ENCODE measurements around the gene TTLL5.
"Not testable (repeated sequence)": the region's sequence is repeated elsewhere in the genome, so short reads cannot be mapped to it uniquely, and the experiment has no call there.

Gene TTLL5

GRCh38 chr14:75917322-75917945 lies 256.4 kb downstream of the TTLL5 start:
- DNase-seq: no peak

- DNase-seq: no peak
Observed at GRCh38 chr14:75917946-75918335, 256.9 kb downstream of the TTLL5 start.

- not testable (repeated sequence) for DNase-seq
Observed at GRCh38 chr14:75920421-75920820, 259.4 kb downstream of the TTLL5 start.

- not testable (repeated sequence) for DNase-seq
Observed at GRCh38 chr14:75925141-75925840, 264.2 kb downstream of the TTLL5 start.

GRCh38 chr14:75926431-75927115 lies 265.5 kb downstream of the TTLL5 start:
- no peak for DNase-seq

DNA sequence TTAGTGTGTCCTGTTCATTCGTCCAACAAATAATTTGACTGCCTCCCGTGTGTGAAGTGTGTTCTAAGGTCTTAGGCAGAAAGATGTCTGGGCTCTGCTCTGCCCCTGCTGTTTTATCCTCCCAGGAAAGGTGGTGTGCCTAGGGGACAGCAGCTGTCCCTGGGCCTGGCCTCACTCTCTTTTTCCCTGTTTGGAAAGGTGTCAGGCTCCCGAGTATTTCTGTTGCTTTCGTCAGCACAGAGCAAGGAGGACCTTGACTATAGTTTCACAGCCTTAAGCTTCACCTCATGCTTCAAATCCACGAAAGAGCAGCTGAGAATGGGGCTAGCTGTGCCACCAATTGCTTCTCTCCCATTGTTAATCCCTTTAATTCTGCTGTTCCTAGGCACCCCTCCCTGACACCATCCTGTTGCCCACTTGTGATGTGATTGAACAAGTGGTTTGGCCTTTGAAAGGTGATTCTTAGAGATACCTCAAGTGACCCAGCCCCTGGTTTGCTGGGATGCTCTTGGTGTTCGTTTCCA lies 266.6 kb downstream of the TTLL5 start:
- no peak for DNase-seq

GRCh38 chr14:75928690-75929181 lies 267.7 kb downstream of the TTLL5 start:
- no peak for DNase-seq

DNA sequence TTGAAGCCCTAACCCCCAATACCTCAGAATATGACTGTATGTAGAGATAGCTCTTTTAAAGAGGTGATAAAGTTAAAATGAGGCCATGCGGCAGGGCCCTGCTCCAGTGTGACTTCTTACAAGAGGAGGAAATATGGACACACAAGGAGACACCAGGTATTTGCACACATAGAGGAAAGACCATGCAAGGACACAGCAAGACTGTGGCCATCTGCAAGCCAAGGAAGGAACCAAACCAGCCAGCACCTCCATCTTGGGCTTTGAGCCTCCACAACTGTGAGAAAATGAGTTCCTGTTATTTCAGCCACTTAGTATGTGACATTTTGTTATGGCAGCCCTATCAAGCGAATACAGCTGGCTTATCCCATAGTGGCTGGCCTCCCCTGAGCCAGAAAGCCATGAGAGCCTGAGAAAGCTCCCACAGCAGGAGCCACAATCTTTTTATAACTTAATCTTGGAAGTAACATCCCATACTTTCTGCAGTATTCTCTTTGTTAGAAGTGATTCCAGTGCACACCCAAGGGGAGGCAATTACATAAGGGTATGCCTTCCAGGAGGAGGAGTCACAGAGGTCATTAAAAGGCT lies 272.8 kb downstream of the TTLL5 start:
- no peak for DNase-seq

GRCh38 chr14:75934998-75935628 lies 274.1 kb downstream of the TTLL5 start:
- no peak for DNase-seq

GRCh38 chr14:75939200-75939599 lies 278.2 kb downstream of the TTLL5 start:
- DNase-seq: no peak

DNA sequence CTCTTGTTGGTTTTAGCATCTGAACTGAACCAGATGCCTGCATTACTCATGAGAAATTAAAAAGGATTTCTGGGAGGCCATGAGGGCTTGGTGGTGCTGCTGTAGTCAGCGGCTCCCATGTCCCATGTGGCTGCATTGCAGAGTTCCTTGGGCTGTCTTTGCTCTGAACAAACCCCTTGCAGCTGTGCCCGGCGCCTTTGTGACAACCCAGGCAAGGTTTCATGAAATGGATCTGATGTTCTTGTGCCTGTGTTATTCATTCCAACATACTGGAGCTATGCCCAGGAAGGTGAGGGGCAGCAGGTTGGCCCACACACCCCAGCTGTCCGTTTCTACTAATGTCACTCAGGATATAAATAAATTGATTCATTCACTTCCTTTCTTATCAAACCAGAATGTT lies 280.0 kb downstream of the TTLL5 start:
- DNase-seq: no peak

DNA sequence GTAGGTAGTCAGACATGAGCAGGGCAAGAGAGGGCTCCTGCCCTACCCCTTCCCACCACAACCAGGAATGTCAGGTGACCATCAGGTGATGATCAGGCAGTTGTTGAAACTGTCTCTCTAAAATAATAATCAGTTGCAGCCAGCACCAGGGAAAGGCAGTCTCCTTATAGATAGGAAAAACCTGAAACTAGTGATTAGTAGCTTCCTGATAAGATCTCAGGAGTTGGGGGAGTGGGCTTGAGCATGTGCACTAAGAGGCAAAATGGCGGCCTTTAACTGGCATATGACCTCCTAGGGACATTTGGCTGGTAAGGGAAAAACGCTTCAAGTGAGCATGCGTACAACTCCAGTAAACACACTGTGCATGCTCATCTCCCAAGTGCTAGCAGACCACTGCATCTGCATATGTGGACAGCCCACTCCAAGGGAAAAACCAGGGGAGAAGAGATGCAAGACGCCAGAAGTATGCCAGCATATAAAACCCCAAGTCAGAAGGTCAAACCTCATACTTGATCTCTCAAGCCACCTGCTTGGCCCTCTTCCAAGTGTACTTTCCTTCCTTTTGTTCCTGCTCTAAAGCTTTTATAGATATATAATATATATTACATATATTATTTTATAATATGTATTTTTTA lies 283.7 kb downstream of the TTLL5 start:
- no peak for DNase-seq

DNA sequence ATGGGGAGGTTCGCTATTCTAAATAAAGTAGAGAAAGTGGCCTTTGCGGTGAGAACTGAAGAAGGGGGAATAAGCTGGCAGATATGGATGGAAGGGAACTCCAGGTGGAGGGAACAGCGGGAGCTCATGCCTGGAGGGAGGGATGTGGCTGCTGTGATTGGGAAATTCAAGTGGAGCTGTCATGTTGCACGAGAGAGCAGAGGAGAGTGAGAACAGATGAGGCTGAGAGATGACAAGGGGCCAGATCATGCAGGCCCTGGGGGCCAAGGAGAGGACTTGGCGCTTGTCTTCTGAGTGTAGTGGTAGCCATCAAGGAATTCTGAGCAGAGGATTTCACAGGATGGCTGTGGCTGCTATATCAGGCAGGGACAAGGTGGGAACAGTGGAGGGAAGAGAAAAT lies 285.7 kb downstream of the TTLL5 start:
- peak; percentile 62 for DNase-seq

DNA sequence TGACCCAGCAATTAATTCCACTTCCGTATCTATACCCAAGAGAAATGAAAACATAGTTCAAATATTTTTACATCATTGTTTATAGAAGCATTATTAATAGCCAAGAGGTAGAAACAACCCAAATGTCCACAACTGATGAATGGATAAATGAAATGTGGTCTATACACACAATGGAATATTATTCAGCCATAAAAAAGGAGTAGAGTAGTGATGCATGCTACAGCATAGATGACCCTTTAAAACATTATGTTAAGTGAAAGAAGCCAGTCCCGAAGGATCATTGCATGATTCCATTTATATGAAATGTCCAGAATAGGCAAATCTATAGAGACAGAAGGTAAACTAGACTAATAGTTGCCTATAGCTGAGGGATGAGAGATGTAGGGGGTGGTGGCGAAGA lies 291.4 kb downstream of the TTLL5 start:
- DNase-seq: no peak

- peak; percentile 29 for DNase-seq
Observed at GRCh38 chr14:75959031-75959430, 298.0 kb downstream of the TTLL5 start.

DNA sequence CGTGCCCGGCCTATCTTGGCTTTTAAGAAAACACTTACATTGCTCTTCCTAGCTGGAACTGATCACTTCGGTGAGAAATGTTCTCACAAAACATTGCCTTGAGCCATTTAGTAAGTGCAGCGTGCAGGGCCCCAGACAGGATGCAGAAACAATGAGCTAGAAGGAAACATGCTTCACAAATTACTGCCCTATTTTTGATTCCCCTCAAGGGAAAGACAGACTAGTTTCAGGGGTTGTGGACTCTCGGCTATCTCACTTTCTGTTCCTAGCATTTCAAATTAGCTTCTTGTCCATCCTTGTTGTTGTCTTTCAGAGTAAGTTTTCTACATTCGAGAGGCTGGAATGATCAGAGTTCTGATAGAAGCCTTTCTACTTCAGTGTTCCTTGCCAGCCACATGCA lies 299.2 kb downstream of the TTLL5 start:
- peak; percentile 47 for DNase-seq

- DNase-seq: peak; percentile 2
Observed at GRCh38 chr14:75961662-75962061, 300.6 kb downstream of the TTLL5 start.

DNA sequence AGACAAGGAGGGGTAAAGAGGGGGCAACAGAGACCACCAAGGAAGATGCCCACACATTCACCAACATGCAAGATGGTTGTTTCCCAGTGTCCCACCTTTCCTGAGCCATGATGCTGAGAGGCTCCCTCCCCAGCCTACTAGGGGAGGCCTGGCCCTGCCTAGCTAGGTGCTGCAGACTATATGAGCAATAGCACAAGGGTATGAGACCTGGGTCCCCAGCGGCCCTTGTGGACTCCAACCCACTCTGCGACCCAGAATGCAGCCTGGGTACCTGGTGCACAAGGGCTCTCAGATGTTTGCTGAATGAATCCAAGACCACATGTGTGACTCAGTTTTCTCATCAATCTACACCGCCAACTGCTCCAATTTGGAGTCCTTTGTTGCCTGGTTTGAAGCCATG lies 306.8 kb downstream of the TTLL5 start:
- peak; percentile 44 for DNase-seq

GRCh38 chr14:75968456-75968855 lies 307.4 kb downstream of the TTLL5 start:
- peak; percentile 27 for DNase-seq

GRCh38 chr14:75969126-75969525 lies 308.1 kb downstream of the TTLL5 start:
- peak; percentile 24 for DNase-seq

DNA sequence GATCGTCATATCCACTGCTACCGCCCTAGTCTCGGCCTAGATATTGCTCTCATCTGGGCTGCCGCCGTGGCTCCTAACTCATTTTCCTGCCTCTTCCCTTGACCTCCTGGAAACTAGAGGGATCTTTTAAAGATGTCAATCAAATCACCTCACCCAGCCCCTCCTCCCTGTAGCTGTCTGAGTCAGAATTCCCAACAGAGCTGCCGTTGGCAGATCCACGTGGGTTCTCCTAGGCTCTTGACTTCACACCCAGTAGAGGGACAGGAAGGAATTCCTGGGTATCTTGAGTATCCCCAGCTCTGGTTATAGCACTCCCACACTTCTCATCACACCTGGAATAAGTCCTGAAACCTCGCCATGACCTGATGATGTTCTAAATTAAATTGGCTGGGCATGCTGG lies 308.8 kb downstream of the TTLL5 start:
- DNase-seq: peak; percentile 66

- DNase-seq: no peak
Observed at GRCh38 chr14:75970989-75971388, 309.9 kb downstream of the TTLL5 start.
